ENCODE results near the gene DOCK2. TPM values are rescaled to one million over a fixed set of nuclear protein-coding genes. Genes with fewer than 3 reads are reported as not detected.

The DOCK2 gene
- total and polyA plus RNA-seq, 2 donors (not counting 3 experiments of a cell fraction or from before 2014, with no cell fraction given) = 0.62 to 4.8 TPM

- FAIRE-seq (peak; percentile 96), DNase-seq (ENCODE audit: low read depth, low spot score) (peak; percentile 85)
- Histone ChIP-seq H3K9ac (replicated peaks; ENCODE audit: extremely low read depth, insufficient read depth, low read length) (peak overlapping the region; percentile 77), H4K20me1 (replicated peaks; ENCODE audit: control insufficient read depth, extremely low read depth, insufficient read depth, low read length) (no peaks in the 10 kb centered on the region), H3K9me1 (replicated peaks; ENCODE audit: control insufficient read depth, extremely low read depth, insufficient read depth, low read length) (no peaks in the 10 kb centered on the region), H3K9me3 (replicated peaks; ENCODE audit: control insufficient read depth, insufficient read depth, low read length) (no peaks in the 10 kb centered on the region), H3K27ac (ENCODE audit: insufficient read depth, low read depth, low read length) (peak overlapping the region; percentile 97), H3K79me2 (ENCODE audit: control insufficient read depth, insufficient read depth, low read length) (peaks cover 91% of the 10 kb centered on the region), H3K4me1 (ENCODE audit: control insufficient read depth, extremely low read depth, insufficient read depth, low read length) (peaks cover 60% of the 10 kb centered on the region), H3K4me2 (ENCODE audit: insufficient read depth, low read length) (peak overlapping the region; percentile 55), H2AFZ (ENCODE audit: low read depth, low read length) (no peak overlapping the region), H3K4me3 (replicated peaks in 1 of 3; ENCODE audit: insufficient read depth in 1 of 3, low read depth in 1 of 3, low read length in 3 of 3) (peak overlapping the region in 1 of 3 experiments; percentile 12), H3K27me3 (ENCODE audit: control insufficient read depth in 2 of 2, insufficient read depth in 2 of 2, low read length in 2 of 2) (no peaks in the 10 kb centered on the region), H3K36me3 (ENCODE audit: control insufficient read depth in 2 of 2, extremely low read depth in 1 of 2, insufficient read depth in 2 of 2, low read length in 2 of 2) (no peaks in the 10 kb centered on the region)
- CTCF ChIA-PET = interaction anchor here (0.7 to 2.8 kb wide), 15 partner anchors 9 to 274 kb away, joined by 3 to 74 read pairs (median 4); partner anchors contain the start of gene INSYN2B
- TSS peak; percentile 98 for BruUV-seq (replicated peaks)
- dilution Hi-C loops (cut with MboI; ENCODE audit: extremely low pct_ligation_motif_present, low sequenced_read_pairs) = no loop called here
- POLR2A ChIA-PET = interaction anchor here (0.6 to 1.1 kb wide), 4 partner anchors 9 to 274 kb away, joined by 3 to 8 read pairs (median 4); partner anchors contain the start of gene INSYN2B
- TF ChIP-seq POLR2A (IDR thresholded peaks at IDR 0.05; ENCODE audit: low read depth, low read length) (peak; percentile 77), FOS (IDR thresholded peaks at IDR 0.05; ENCODE audit: borderline replicate concordance, insufficient read depth, low read length) (peak; percentile 86), POLR2AphosphoS5 (IDR thresholded peaks at IDR 0.05; ENCODE audit: insufficient read depth, low read depth, low read length) (peak; percentile 98), MAX (IDR thresholded peaks at IDR 0.05; ENCODE audit: insufficient read depth, insufficient read length) (peak; percentile 52), JUN (IDR thresholded peaks at IDR 0.05; ENCODE audit: borderline replicate concordance, insufficient read depth, insufficient read length, low read depth) (peak; percentile 93), EZH2 (IDR thresholded peaks at IDR 0.05; ENCODE audit: borderline replicate concordance, low read depth, low read length, severe bottlenecking) (no peak), MYC (IDR thresholded peaks at IDR 0.05; ENCODE audit: low read depth, low read length) (peak; percentile 27), GATA2 (IDR thresholded peaks at IDR 0.05; ENCODE audit: insufficient read depth, insufficient read length, low read depth, low read length) (peak; percentile 63)
- TF ChIP-seq, protein P1, sequence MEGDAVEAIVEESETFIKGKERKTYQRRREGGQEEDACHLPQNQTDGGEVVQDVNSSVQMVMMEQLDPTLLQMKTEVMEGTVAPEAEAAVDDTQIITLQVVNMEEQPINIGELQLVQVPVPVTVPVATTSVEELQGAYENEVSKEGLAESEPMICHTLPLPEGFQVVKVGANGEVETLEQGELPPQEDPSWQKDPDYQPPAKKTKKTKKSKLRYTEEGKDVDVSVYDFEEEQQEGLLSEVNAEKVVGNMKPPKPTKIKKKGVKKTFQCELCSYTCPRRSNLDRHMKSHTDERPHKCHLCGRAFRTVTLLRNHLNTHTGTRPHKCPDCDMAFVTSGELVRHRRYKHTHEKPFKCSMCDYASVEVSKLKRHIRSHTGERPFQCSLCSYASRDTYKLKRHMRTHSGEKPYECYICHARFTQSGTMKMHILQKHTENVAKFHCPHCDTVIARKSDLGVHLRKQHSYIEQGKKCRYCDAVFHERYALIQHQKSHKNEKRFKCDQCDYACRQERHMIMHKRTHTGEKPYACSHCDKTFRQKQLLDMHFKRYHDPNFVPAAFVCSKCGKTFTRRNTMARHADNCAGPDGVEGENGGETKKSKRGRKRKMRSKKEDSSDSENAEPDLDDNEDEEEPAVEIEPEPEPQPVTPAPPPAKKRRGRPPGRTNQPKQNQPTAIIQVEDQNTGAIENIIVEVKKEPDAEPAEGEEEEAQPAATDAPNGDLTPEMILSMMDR (IDR thresholded peaks at IDR 0.05; ENCODE audit: extremely low read depth in 1 of 2, insufficient read depth in 1 of 2, low read depth in 1 of 2, low read length in 2 of 2) = no peak
- intact Hi-C loops (cut with micrococcal nuclease) = loop anchor here (1.0 to 5.0 kb wide), 3 partner anchors 25 to 1394 kb away; partner anchors contain the start of gene PANK3
Measured at GRCh38 chr5:169970911-169971765, 334.1 kb downstream of the DOCK2 start.
